ENCODE measurements around the gene POLRMT. TPM values are rescaled to one million over a fixed set of nuclear protein-coding genes. Genes with fewer than 3 reads are reported as not detected.
A peak's percentile ranks its signal among the peaks of the same experiment; 100 is the strongest.

The POLRMT gene
- total RNA-seq, 1 experiment from 2014 or later: 20.5 TPM

DNA sequence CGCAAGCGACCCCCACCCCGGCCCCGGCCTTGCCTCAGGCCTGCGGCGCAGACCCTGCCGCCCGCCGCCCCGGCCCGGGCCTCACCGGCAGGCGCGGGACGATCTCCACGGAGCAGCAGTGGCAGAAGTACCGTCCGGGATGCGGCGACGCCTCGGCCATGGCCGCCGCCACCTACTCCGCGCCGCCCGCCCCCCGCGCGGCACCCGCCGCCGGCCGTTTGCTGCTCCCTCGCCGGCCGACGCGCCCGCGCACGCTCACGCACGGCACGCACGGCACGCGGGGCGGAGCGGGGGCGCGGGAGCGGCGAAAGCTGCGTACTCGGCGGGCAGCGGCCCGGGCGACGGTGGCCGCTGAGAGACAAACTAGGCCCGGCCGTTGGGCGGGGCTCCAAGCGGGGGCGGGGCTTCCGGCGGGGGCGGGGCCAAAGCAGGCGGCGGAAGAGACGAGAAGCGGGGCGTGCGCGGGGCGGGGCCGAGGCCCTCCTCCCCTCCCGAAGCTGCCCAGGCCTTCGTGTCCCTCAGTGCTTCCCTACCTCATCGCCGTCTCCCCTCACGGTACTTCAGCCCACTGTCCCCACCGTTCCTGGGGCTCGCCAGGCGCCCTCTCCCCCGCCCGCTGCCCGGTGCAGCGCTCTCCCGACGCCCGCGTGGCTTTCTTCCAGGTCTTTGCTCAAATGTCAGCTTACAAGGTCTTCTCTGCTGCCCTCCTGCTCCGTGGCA is 29.8 kb upstream of the POLRMT start, which contains the start of gene RNF126:
TSS of gene RNF126 (minus strand) at position 253 of the 720 bp plus-strand sequence. CDS start at position 160, 93 bp downstream.
- peak; percentile 90 for DNase-seq (ENCODE audit: low read depth)

- peak; percentile 28 for DNase-seq (ENCODE audit: low read depth)
Observed at GRCh38 chr19:662207-662961, 29.0 kb upstream of the POLRMT start.

DNA sequence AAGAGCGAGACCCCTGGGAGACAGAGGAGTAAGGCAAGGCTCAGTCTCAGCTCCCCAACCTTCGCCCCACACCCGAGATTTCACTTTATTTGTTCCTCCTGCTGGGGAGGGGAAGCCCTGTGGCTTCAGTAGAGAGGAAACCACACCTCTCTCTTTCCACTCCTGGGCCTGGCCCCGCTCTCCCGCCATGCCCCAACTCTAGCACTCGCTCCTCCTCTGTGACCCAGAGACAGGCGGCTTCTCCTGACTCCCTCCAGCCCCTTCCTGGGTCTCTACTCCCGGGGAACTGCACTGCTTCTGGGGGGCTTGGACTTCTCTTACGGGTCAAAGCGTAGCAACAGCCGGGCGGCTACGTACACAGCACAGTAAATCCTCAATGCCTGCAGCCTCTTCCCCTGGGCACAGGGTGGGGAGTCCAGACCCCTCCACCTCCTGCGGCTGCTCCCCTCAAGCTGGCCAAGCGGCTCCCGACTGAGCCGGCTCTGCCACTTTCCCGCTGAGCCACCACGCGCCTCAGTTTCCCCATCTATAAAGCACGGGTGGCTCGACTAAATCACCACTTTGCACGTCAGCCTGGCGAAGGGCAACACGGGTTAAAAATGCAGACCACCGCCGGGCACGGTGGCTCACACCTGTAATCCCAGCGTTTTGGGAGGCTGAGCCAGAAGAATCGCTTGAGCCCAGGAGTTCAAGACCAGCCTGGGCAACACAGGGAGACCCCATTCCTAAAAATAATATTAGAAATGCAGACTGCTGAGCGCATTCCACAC is 28.3 kb upstream of the POLRMT start:
- DNase-seq (ENCODE audit: low read depth): no peak

GRCh38 chr19:660793-661426 is 27.6 kb upstream of the POLRMT start:
- DNase-seq (ENCODE audit: low read depth): no peak

DNA sequence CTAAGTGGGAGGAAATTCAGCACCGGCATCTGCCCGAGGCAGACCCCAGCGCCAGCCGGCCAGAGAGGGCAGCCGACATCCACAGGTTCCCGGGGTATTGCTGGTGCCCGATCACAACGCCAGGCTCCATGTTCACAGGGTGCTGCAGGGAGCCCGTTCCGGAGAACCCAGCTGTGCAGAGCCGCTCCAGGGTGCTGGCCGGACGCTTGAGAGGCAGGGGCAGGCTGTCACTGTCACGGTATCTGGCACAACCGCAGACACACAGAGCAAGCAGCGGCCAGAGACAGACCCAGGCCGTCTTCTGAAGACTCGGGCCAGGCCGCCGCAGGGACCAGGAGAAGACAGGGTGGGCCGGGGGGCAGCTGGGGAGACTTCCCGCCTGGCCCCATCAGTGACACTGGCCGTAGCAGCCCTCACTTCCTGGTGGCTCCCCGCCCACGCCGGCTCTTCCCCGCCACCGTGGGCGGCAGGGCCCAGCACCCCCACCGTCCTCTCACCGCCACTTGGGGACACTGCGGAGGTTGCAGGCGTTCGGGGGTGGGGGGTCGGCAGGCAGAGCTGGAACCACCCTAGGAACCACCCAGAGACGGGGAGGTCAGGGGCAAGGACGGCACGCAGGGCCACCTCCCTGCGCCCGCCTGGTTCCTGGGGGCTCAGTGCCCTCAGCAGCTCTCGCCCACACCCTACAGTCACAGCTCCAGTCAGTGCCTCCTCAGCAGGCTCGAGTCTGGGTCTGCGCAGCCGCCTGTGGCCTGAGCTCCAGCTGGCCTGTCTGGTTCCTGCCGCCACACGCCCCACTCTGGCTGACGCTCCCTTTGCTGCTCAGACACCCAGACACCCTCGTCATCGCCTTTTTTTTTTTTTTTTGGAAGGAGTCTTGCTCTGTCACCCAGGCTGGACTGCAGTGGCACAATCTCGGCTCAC is 25.8 kb upstream of the POLRMT start:
- peak; percentile 28 for DNase-seq (ENCODE audit: low read depth)

- DNase-seq (ENCODE audit: low read depth): no peak
Observed at GRCh38 chr19:658059-658839, 24.9 kb upstream of the POLRMT start.

- DNase-seq (ENCODE audit: low read depth): no peak
Observed at GRCh38 chr19:657611-658010, 24.3 kb upstream of the POLRMT start.

- no peak for DNase-seq (ENCODE audit: low read depth)
Observed at GRCh38 chr19:656751-657559, 23.6 kb upstream of the POLRMT start.

- no peak for DNase-seq (ENCODE audit: low read depth)
Observed at GRCh38 chr19:655691-656090, 22.4 kb upstream of the POLRMT start.

GRCh38 chr19:653425-653824 is 20.1 kb upstream of the POLRMT start:
- no peak for DNase-seq (ENCODE audit: low read depth)

- no peak for DNase-seq (ENCODE audit: low read depth)
Observed at GRCh38 chr19:652467-653389, 19.4 kb upstream of the POLRMT start.

DNA sequence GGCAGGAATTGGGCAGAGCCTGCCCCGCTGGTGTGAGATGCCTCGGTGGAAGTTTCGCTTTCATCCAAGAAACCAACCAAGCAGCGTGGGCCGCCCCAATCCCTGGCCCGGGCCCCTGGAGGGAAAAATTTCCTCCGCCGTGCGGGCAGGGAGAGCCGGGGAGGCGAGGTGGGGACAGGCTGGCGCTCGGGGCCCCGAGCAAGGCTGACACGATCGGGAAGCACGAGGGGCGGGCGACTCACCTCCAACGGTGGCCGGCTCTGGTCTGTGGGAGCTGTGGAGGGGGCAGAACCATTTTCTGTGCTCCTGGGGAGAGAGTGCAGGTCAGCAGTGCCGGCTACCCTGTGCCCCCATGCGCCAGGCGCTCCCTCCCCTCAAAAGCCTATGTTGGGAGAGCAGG is 18.7 kb upstream of the POLRMT start:
- no peak for DNase-seq (ENCODE audit: low read depth)

GRCh38 chr19:651114-651818 is 17.9 kb upstream of the POLRMT start:
- no peak for DNase-seq (ENCODE audit: low read depth)

- DNase-seq (ENCODE audit: low read depth): no peak
Observed at GRCh38 chr19:650121-650520, 16.8 kb upstream of the POLRMT start.

GRCh38 chr19:648904-649801 is 15.8 kb upstream of the POLRMT start:
- DNase-seq (ENCODE audit: low read depth): no peak

DNA sequence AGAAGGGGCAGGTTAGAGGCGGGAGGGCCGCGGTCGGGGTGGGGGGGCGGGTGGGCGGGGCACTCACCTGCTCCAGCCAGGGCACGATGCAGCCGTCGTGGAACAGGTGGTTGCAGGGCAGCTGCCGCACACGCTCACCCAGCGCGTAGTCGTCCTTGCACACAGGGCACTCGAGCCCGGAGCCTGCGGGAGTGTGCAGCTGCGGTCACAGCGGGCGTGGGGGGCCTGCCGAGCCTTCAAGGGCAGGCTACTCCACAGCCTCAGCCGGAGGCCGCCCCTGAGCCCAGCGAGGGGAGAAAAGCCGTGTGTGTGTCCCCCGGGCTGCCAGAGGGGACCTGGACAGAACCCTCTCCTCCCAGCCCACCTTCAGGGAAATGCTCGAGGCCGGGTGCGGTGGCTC is 15.0 kb upstream of the POLRMT start:
- no peak for DNase-seq (ENCODE audit: low read depth)

Data from RPMI7951 (cell line).